HEK293 (cell line): ENCODE measurements around the gene DEPDC5.

Experiments used
- CTCF ChIP-seq: fragments of 450-650 bp; formaldehyde crosslinking; IDR thresholded peaks from 2 replicates; pipeline ENCODE4 v1.5.1; 2016; ENCODE audit warnings: missing biosample characterization, missing genetic modification characterization
- ZNF140 ChIP-seq: fragments of 450-650 bp; formaldehyde crosslinking; IDR thresholded peaks from 2 replicates; pipeline ENCODE4 v1.5.1; 2016; ENCODE audit warnings: missing biosample characterization, missing genetic modification characterization
- ZNF76 ChIP-seq: fragments of 450-650 bp; formaldehyde crosslinking; IDR thresholded peaks from 2 replicates; pipeline ENCODE4; 2016; ENCODE audit warnings: low read depth, missing biosample characterization, missing genetic modification characterization, borderline replicate concordance

GRCh38 chr22:31806751-31807150 is 52.9 kb downstream of the DEPDC5 start:
- TF ChIP-seq ZNF140 (tag by site-specific recombination) (no peak), CTCF (tag by site-specific recombination) (no peak), ZNF76 (tag by site-specific recombination) (no peak)
